ENCODE data around the gene HSD17B8. TPM values are rescaled to one million over a fixed set of nuclear protein-coding genes. Genes with fewer than 3 reads are reported as not detected.

The HSD17B8 gene
- total and polyA plus RNA-seq, 10 of the 15 experiments (the other 5 are each of a cell fraction or from before 2014, with no cell fraction given): 3.1 to 54.3 (median 26.5) TPM

DNA sequence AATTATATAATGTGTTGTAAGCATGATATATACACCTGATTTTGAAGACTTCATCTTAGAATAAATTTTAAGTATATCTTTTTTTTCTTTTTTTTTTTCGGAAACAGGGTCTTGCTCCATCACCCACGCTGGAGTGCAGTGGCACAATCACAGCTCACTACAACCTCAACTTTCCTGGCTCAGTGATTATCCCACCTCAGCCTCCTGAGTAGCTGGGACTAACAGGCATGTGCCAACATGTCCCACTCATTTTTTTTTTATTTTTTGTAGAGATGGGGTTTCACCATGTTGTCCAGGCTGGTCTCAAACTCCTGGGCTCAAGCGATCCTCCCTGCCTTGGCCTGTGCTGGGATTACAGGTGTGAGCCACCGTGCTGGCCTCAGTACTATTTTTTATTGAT, 50.1 kb downstream of the HSD17B8 start:
- ChIA-PET POLR2A (interaction anchor here (0.5 to 1.9 kb wide), 3 partner anchors 17 to 78 kb away, joined by 4 to 9 read pairs (median 6); partner anchors contain the start of genes RPS18 and VPS52), SMC1A (ENCODE audit: uncharacterized antibody, unreplicated experiment) (no interaction called here), RAD21 (ENCODE audit: unreplicated experiment) (no interaction called here), CTCF (interaction anchor here (0.6 to 1.2 kb wide), 2 partner anchors 9 to 255 kb away, joined by 3 to 4 read pairs; no protein-coding TSS in a partner anchor)
- no peak for FAIRE-seq
- no peak overlapping the region for H3K27ac ChIP-seq (ENCODE audit: control insufficient read depth, insufficient read depth)
- BruUV-seq (replicated peaks): no TSS peak
- H3K9ac ChIP-seq (ENCODE audit: control insufficient read depth, insufficient read depth, low read length): no peak overlapping the region
- ATAC-seq: no peak
- no peak for DNase-seq (ENCODE audit: low read depth, low spot score)
- TF ChIP-seq ZZZ3 (IDR thresholded peaks at IDR 0.05; ENCODE audit: control insufficient read depth, insufficient read length, low read depth) (no peak), SMAD5 (IDR thresholded peaks at IDR 0.05; ENCODE audit: low read depth) (no peak), NR2C1 (IDR thresholded peaks at IDR 0.05) (no peak), RELA (IDR thresholded peaks at IDR 0.05; ENCODE audit: borderline replicate concordance, partially characterized antibody) (no peak)
- TF ChIP-seq, protein P1, sequence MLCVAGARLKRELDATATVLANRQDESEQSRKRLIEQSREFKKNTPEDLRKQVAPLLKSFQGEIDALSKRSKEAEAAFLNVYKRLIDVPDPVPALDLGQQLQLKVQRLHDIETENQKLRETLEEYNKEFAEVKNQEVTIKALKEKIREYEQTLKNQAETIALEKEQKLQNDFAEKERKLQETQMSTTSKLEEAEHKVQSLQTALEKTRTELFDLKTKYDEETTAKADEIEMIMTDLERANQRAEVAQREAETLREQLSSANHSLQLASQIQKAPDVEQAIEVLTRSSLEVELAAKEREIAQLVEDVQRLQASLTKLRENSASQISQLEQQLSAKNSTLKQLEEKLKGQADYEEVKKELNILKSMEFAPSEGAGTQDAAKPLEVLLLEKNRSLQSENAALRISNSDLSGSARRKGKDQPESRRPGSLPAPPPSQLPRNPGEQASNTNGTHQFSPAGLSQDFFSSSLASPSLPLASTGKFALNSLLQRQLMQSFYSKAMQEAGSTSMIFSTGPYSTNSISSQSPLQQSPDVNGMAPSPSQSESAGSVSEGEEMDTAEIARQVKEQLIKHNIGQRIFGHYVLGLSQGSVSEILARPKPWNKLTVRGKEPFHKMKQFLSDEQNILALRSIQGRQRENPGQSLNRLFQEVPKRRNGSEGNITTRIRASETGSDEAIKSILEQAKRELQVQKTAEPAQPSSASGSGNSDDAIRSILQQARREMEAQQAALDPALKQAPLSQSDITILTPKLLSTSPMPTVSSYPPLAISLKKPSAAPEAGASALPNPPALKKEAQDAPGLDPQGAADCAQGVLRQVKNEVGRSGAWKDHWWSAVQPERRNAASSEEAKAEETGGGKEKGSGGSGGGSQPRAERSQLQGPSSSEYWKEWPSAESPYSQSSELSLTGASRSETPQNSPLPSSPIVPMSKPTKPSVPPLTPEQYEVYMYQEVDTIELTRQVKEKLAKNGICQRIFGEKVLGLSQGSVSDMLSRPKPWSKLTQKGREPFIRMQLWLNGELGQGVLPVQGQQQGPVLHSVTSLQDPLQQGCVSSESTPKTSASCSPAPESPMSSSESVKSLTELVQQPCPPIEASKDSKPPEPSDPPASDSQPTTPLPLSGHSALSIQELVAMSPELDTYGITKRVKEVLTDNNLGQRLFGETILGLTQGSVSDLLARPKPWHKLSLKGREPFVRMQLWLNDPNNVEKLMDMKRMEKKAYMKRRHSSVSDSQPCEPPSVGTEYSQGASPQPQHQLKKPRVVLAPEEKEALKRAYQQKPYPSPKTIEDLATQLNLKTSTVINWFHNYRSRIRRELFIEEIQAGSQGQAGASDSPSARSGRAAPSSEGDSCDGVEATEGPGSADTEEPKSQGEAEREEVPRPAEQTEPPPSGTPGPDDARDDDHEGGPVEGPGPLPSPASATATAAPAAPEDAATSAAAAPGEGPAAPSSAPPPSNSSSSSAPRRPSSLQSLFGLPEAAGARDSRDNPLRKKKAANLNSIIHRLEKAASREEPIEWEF (IDR thresholded peaks at IDR 0.05; ENCODE audit: insufficient replicate concordance, low read depth, low read length): no peak
- TF ChIP-seq, protein P2, sequence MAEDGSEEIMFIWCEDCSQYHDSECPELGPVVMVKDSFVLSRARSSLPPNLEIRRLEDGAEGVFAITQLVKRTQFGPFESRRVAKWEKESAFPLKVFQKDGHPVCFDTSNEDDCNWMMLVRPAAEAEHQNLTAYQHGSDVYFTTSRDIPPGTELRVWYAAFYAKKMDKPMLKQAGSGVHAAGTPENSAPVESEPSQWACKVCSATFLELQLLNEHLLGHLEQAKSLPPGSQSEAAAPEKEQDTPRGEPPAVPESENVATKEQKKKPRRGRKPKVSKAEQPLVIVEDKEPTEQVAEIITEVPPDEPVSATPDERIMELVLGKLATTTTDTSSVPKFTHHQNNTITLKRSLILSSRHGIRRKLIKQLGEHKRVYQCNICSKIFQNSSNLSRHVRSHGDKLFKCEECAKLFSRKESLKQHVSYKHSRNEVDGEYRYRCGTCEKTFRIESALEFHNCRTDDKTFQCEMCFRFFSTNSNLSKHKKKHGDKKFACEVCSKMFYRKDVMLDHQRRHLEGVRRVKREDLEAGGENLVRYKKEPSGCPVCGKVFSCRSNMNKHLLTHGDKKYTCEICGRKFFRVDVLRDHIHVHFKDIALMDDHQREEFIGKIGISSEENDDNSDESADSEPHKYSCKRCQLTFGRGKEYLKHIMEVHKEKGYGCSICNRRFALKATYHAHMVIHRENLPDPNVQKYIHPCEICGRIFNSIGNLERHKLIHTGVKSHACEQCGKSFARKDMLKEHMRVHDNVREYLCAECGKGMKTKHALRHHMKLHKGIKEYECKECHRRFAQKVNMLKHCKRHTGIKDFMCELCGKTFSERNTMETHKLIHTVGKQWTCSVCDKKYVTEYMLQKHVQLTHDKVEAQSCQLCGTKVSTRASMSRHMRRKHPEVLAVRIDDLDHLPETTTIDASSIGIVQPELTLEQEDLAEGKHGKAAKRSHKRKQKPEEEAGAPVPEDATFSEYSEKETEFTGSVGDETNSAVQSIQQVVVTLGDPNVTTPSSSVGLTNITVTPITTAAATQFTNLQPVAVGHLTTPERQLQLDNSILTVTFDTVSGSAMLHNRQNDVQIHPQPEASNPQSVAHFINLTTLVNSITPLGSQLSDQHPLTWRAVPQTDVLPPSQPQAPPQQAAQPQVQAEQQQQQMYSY (CRISPR knock-in tag; IDR thresholded peaks at IDR 0.05): no peak
- TF ChIP-seq, protein P3, sequence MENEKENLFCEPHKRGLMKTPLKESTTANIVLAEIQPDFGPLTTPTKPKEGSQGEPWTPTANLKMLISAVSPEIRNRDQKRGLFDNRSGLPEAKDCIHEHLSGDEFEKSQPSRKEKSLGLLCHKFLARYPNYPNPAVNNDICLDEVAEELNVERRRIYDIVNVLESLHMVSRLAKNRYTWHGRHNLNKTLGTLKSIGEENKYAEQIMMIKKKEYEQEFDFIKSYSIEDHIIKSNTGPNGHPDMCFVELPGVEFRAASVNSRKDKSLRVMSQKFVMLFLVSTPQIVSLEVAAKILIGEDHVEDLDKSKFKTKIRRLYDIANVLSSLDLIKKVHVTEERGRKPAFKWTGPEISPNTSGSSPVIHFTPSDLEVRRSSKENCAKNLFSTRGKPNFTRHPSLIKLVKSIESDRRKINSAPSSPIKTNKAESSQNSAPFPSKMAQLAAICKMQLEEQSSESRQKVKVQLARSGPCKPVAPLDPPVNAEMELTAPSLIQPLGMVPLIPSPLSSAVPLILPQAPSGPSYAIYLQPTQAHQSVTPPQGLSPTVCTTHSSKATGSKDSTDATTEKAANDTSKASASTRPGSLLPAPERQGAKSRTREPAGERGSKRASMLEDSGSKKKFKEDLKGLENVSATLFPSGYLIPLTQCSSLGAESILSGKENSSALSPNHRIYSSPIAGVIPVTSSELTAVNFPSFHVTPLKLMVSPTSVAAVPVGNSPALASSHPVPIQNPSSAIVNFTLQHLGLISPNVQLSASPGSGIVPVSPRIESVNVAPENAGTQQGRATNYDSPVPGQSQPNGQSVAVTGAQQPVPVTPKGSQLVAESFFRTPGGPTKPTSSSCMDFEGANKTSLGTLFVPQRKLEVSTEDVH (IDR thresholded peaks at IDR 0.05; ENCODE audit: low read depth, partially characterized antibody): no peak
- no peaks in the 10 kb centered on the region for H3K27me3 ChIP-seq (replicated peaks in 1 of 2; ENCODE audit: control insufficient read depth in 2 of 2, insufficient read depth in 2 of 2, low read length in 1 of 2)
- intact Hi-C loops (cut with micrococcal nuclease; ENCODE audit: unreplicated experiment) (no loop called here), in situ Hi-C loops (cut with MboI) (no loop called here)
- no peak overlapping the region for H2AFZ ChIP-seq (ENCODE audit: control insufficient read depth, low read depth, low read length)
- no peaks in the 10 kb centered on the region for H4K20me1 ChIP-seq (ENCODE audit: control insufficient read depth, insufficient read depth)
- H3K4me1 ChIP-seq (ENCODE audit: control insufficient read depth, insufficient read depth, low read length): peaks cover 6% of the 10 kb centered on the region; the same call in 1 of the 2 replicates
- no peak overlapping the region for H3K4me3 ChIP-seq
- H3K4me2 ChIP-seq (ENCODE audit: control insufficient read depth, insufficient read depth): no peak overlapping the region
- H3K36me3 ChIP-seq (ENCODE audit: control insufficient read depth in 2 of 2, insufficient read depth in 2 of 2, low read length in 1 of 2): peaks cover 2 to 16% of the 10 kb centered on the region in 2 experiments; a peak in 3 of 4 replicates
- H3K9me3 ChIP-seq (replicated peaks; ENCODE audit: control insufficient read depth, insufficient read depth, low read length): no peaks in the 10 kb centered on the region
- 96% methylated on average over 4 of the region's 4 CpGs for WGBS (ENCODE audit: insufficient coverage, insufficient replicate concordance, low lambda C conversion rate, missing lambda C conversion rate)
- peaks cover 11% of the 10 kb centered on the region for H3K79me2 ChIP-seq (ENCODE audit: control insufficient read depth, insufficient read depth, low read length)
